ENCODE measurements around the gene GLRA3. TPM values are rescaled to one million over a fixed set of nuclear protein-coding genes. Genes with fewer than 3 reads are reported as not detected.

Gene GLRA3
- total and polyA plus RNA-seq, 10 of the 15 experiments (the other 5 are each of a cell fraction or from before 2014, with no cell fraction given): not detected

DNA sequence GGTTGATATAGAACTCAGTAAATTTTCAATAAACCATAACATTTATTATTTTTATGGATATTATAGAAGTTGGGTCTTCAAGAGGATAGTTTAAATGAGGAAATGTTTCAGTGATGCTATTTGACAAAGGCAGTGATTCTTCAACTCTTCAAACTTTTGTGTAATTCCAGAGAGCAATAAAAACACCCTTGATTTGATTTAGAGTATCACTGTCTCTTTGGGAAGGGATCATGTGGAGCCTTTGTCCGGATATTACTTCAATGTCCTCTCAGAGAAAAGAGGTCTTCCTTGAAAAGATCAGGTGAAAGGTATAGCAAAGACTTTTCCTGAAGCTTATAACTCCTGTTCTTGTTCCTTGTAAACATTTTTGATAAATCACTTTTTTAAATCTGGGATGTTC lies 23.3 kb downstream of the GLRA3 start:
- Histone ChIP-seq H3K4me1 (ENCODE audit: control insufficient read depth, insufficient read depth, low read length) (no peaks in the 10 kb centered on the region), H3K36me3 (ENCODE audit: control insufficient read depth in 2 of 2, insufficient read depth in 2 of 2, low read length in 1 of 2) (no peaks in the 10 kb centered on the region), H3K4me3 (no peak overlapping the region), H3K79me2 (ENCODE audit: control insufficient read depth, insufficient read depth, low read length) (no peaks in the 10 kb centered on the region), H3K27ac (ENCODE audit: control insufficient read depth, insufficient read depth) (no peak overlapping the region), H3K9ac (ENCODE audit: control insufficient read depth, insufficient read depth, low read length) (no peak overlapping the region), H3K4me2 (ENCODE audit: control insufficient read depth, insufficient read depth) (no peak overlapping the region), H3K27me3 (replicated peaks in 1 of 2; ENCODE audit: control insufficient read depth in 2 of 2, insufficient read depth in 2 of 2, low read length in 1 of 2) (no peaks in the 10 kb centered on the region), H2AFZ (ENCODE audit: control insufficient read depth, low read depth, low read length) (no peak overlapping the region), H3K9me3 (replicated peaks; ENCODE audit: control insufficient read depth, insufficient read depth, low read length) (no peaks in the 10 kb centered on the region), H4K20me1 (ENCODE audit: control insufficient read depth, insufficient read depth) (no peaks in the 10 kb centered on the region)
- SMC1A ChIA-PET (ENCODE audit: uncharacterized antibody, unreplicated experiment): interaction anchor here (0.7 to 1.5 kb wide), 2 partner anchors 41 to 75 kb away, joined by 4 to 6 read pairs; no protein-coding TSS in a partner anchor
- WGBS (ENCODE audit: insufficient coverage, insufficient replicate concordance, low lambda C conversion rate, missing lambda C conversion rate): 38% methylated on average over 1 of the region's 1 CpG
- DNase-seq (ENCODE audit: low read depth, low spot score): no peak
- no peak for ATAC-seq
- in situ Hi-C loops (cut with MboI) (no loop called here), intact Hi-C loops (cut with micrococcal nuclease; ENCODE audit: unreplicated experiment) (no loop called here)
- TF ChIP-seq, protein P1, sequence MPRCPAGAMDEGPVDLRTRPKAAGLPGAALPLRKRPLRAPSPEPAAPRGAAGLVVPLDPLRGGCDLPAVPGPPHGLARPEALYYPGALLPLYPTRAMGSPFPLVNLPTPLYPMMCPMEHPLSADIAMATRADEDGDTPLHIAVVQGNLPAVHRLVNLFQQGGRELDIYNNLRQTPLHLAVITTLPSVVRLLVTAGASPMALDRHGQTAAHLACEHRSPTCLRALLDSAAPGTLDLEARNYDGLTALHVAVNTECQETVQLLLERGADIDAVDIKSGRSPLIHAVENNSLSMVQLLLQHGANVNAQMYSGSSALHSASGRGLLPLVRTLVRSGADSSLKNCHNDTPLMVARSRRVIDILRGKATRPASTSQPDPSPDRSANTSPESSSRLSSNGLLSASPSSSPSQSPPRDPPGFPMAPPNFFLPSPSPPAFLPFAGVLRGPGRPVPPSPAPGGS (IDR thresholded peaks at IDR 0.05; ENCODE audit: borderline replicate concordance, insufficient read depth, low read depth, low read length, poor library complexity, severe bottlenecking): no peak
- no peak for TF ChIP-seq KDM1A (IDR thresholded peaks at IDR 0.05; ENCODE audit: borderline replicate concordance)
- RAD21 ChIA-PET (ENCODE audit: unreplicated experiment): no interaction called here
- FAIRE-seq: no peak
- POLR2A ChIA-PET: no interaction called here
- BruUV-seq (replicated peaks): no TSS peak
- CTCF ChIA-PET: interaction anchor here (0.6 kb wide), 1 partner anchor 35 kb away, joined by 3 read pairs; no protein-coding TSS in a partner anchor

DNA sequence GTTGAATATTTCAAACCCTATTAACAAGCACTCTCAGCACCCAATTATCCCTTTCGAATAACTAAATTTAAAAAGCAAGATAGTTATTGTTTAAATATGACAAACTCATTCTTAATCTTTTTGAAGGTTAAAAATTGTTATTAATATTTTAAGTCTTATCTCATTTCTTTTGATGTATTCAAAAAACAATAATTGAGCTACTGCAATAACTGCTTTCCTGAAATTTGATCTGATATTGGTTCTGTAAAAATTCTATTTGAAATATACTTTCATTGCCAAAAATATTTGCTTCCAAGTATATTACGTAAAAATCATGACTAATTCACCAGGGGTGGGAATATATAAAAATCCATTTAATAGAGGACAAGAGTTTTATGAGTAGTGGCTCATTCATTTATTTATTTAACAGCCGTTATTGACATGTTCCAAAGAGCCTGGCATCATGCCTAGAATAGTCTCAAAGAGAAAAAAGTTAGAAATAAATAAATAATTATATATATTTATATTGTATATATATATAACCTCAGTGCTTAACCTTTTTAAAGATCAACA lies 34.4 kb downstream of the GLRA3 start:
- BruUV-seq (replicated peaks): no TSS peak
- Histone ChIP-seq H3K79me2 (ENCODE audit: control insufficient read depth, insufficient read depth, low read length) (no peaks in the 10 kb centered on the region), H3K9ac (ENCODE audit: control insufficient read depth, insufficient read depth, low read length) (no peak overlapping the region), H2AFZ (ENCODE audit: control insufficient read depth, low read depth, low read length) (no peak overlapping the region), H3K9me3 (replicated peaks; ENCODE audit: control insufficient read depth, insufficient read depth, low read length) (no peaks in the 10 kb centered on the region), H3K27ac (ENCODE audit: control insufficient read depth, insufficient read depth) (no peak overlapping the region), H3K36me3 (ENCODE audit: control insufficient read depth in 2 of 2, insufficient read depth in 2 of 2, low read length in 1 of 2) (no peaks in the 10 kb centered on the region), H3K4me3 (no peak overlapping the region), H3K4me2 (ENCODE audit: control insufficient read depth, insufficient read depth) (no peak overlapping the region), H3K4me1 (ENCODE audit: control insufficient read depth, insufficient read depth, low read length) (no peaks in the 10 kb centered on the region), H3K27me3 (replicated peaks in 1 of 2; ENCODE audit: control insufficient read depth in 2 of 2, insufficient read depth in 2 of 2, low read length in 1 of 2) (no peaks in the 10 kb centered on the region), H4K20me1 (ENCODE audit: control insufficient read depth, insufficient read depth) (no peaks in the 10 kb centered on the region)
- in situ Hi-C loops (cut with MboI) (no loop called here), intact Hi-C loops (cut with micrococcal nuclease; ENCODE audit: unreplicated experiment) (no loop called here)
- DNase-seq (ENCODE audit: low read depth, low spot score) (no peak), FAIRE-seq (no peak), ATAC-seq (no peak)
- ChIA-PET RAD21 (ENCODE audit: unreplicated experiment) (no interaction called here), POLR2A (no interaction called here), SMC1A (ENCODE audit: uncharacterized antibody, unreplicated experiment) (no interaction called here), CTCF (no interaction called here)
- 15% methylated on average over 3 of the region's 3 CpGs for WGBS (ENCODE audit: insufficient coverage, insufficient replicate concordance, low lambda C conversion rate, missing lambda C conversion rate)
- no peak for TF ChIP-seq POLR2A (IDR thresholded peaks at IDR 0.05; ENCODE audit: low read depth, low read length)
- no peak for TF ChIP-seq PML (IDR thresholded peaks at IDR 0.05; ENCODE audit: low read length)
- TF ChIP-seq BMI1 (IDR thresholded peaks at IDR 0.05; ENCODE audit: borderline replicate concordance): no peak
- TF ChIP-seq, protein P2, sequence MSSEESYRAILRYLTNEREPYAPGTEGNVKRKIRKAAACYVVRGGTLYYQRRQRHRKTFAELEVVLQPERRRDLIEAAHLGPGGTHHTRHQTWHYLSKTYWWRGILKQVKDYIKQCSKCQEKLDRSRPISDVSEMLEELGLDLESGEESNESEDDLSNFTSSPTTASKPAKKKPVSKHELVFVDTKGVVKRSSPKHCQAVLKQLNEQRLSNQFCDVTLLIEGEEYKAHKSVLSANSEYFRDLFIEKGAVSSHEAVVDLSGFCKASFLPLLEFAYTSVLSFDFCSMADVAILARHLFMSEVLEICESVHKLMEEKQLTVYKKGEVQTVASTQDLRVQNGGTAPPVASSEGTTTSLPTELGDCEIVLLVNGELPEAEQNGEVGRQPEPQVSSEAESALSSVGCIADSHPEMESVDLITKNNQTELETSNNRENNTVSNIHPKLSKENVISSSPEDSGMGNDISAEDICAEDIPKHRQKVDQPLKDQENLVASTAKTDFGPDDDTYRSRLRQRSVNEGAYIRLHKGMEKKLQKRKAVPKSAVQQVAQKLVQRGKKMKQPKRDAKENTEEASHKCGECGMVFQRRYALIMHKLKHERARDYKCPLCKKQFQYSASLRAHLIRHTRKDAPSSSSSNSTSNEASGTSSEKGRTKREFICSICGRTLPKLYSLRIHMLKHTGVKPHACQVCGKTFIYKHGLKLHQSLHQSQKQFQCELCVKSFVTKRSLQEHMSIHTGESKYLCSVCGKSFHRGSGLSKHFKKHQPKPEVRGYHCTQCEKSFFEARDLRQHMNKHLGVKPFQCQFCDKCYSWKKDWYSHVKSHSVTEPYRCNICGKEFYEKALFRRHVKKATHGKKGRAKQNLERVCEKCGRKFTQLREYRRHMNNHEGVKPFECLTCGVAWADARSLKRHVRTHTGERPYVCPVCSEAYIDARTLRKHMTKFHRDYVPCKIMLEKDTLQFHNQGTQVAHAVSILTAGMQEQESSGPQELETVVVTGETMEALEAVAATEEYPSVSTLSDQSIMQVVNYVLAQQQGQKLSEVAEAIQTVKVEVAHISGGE (CRISPR knock-in tag; IDR thresholded peaks at IDR 0.05): no peak
- no peak for TF ChIP-seq NFYB (IDR thresholded peaks at IDR 0.05; ENCODE audit: insufficient read depth, low read depth, low read length)
- TF ChIP-seq, protein P3, sequence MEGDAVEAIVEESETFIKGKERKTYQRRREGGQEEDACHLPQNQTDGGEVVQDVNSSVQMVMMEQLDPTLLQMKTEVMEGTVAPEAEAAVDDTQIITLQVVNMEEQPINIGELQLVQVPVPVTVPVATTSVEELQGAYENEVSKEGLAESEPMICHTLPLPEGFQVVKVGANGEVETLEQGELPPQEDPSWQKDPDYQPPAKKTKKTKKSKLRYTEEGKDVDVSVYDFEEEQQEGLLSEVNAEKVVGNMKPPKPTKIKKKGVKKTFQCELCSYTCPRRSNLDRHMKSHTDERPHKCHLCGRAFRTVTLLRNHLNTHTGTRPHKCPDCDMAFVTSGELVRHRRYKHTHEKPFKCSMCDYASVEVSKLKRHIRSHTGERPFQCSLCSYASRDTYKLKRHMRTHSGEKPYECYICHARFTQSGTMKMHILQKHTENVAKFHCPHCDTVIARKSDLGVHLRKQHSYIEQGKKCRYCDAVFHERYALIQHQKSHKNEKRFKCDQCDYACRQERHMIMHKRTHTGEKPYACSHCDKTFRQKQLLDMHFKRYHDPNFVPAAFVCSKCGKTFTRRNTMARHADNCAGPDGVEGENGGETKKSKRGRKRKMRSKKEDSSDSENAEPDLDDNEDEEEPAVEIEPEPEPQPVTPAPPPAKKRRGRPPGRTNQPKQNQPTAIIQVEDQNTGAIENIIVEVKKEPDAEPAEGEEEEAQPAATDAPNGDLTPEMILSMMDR (IDR thresholded peaks at IDR 0.05 in 2 of 3, conservative IDR thresholded peaks at IDR 0.05 in 1 of 3; ENCODE audit: control insufficient read depth in 2 of 3, extremely low read depth in 1 of 3, insufficient read depth in 1 of 3, low read depth in 3 of 3, low read length in 3 of 3): no peak
